Stimulated activated CD4-positive, alpha-beta T cell treated with anti-CD3 and anti-CD28 coated beads, TNF-alpha, amount 100 ng/mL, for 4 hours (primary cell): ENCODE data around the gene POLR3GL.

Source experiments
- DNase-seq, 3 experiments: peaks; one replicate each; pipeline ENCODE4 v3.0.0-alpha.2; 2020; ENCODE audit warnings: low read depth in 3 of 3

Gene POLR3GL

DNA sequence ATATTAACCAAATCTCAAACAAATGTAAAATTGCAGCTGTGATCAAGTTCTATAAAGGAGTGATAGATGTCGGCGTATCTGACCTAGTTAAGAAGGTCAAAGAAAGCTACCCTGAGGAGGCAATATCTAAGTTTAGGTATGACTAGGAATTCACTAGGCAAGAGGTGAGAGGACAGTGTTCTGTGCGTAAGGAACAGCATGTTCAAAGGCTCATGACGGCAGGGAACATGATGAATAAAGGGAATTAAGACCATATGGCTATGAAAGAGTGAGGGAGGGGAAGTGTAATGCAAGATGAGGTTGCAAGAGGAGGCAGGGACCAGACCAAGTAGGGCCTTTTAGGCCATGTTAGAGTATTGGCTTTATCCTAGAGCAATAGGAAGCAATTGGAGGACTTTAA lies 15.3 kb upstream of the POLR3GL start:
- no peak for DNase-seq

DNA sequence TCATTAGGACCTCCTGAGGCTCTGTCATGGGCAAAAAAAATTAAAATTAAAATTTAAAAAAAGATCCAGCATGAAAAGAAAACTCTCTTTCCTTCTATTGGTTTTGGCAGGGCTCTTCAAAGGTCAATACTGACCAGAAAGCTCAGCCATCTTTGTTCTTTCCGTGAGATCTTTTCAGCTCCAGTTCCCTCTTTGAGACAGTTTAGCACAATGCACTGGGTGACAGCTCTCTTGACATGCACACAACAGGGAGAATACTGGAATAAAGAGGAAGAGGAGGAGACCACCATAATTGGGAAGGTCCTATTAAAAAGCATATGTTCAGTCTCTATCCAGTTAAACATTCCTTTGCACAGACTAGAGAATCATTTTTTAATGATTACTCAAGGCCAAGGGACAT lies 13.0 kb upstream of the POLR3GL start:
- DNase-seq, result no peak

- DNase-seq, result no peak
Measured at GRCh38 chr1:145952903-145953302, 11.6 kb upstream of the POLR3GL start.

- no peak for DNase-seq
Measured at GRCh38 chr1:145953861-145954260, 10.6 kb upstream of the POLR3GL start.

DNA sequence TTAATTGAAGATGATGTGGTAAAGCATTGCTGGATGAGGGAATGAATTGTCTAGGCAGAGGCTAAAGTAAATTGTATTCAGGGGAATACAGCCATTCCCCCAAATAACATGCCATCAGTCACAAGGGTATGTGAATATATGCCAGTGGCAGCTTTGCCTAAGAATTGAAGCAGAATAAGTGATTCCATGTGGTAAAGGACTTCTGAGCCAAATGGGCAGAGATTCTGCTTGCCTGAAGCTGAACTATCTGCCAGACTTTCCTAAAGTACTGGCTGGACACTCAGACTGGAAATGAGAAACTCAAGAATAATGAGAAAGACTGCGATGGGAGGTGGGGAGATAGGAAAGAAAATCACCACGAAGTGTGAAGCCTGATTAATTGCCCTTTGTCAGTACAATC lies 9.1 kb upstream of the POLR3GL start:
- no peak for DNase-seq

DNA sequence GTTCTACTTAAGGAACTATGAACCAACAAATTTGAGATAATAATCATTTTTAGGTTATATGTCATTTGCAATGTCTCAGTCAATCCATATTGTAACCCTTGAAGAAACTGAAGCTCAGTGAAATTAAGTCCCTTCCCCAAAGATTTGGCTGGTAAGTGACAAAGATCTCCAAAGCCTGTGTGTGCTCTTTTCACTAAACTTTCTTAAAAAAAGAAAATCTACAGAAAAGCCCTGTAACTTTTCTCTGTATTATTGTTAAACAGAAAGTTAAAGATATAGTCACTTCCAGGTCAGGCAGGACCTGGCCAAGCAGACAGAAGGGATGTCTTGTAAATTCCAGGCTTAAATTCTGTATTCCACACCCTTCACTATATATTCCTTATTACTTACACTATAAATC lies 8.1 kb upstream of the POLR3GL start:
- no peak for DNase-seq

- DNase-seq, result no peak
Measured at GRCh38 chr1:145956781-145957442, 7.6 kb upstream of the POLR3GL start.

DNA sequence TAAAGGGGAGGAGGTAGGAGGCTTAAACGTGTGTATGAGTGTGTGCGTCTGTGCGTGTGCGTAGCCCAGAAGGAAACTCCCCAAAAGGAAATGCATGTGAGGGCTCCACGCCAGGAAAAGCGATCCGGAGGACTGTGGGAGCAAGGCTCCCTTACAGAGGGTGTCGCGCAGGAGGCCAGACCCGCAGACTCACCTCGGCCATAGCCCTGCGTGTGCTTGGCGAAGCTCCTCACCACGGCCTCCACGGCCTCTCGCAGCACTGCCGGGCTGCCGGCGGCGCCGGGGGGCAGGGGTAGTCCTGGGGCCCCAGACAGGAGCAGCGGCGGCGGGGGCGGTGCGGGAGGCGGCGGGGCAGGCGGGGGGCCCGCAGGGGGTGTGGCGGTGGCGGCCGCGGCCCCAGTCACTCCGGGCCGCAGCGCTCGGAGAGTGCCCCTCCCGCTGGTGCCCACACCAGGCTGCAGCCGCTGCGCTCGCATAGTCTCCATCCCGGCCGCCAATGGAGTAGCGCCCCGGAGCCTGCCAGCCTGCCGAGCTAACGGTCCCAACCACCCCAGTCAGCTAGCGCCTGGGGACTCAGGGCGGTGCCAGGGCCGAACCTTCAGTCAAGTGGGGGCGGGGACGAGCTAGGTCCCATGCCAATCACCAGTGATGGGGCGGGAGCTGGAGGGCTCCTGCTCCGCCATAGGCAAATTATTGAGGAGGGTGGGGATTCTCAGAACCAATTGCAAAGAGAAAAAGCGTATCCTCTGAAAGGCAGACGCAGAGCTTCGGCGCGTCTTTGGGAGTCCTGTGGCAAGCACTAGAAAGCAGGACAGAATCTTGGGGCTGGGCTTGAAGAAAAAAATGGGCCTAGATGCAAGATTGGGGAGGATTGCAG lies 6.8 kb upstream of the POLR3GL start, which contains the start of gene LIX1L:
LIX1L (minus strand) TSS at position 575 of the 877 bp plus-strand sequence; CDS start at position 485, 90 bp downstream.
- peak; percentile 85 to 89 (median 87) for DNase-seq

- no peak for DNase-seq
Measured at GRCh38 chr1:145958734-145959133, 5.8 kb upstream of the POLR3GL start.

- DNase-seq, result no peak
Measured at GRCh38 chr1:145959333-145959732, 5.2 kb upstream of the POLR3GL start.

- no peak for DNase-seq
Measured at GRCh38 chr1:145959957-145960467, 4.5 kb upstream of the POLR3GL start.

GRCh38 chr1:145960468-145961108 lies 3.9 kb upstream of the POLR3GL start:
- no peak for DNase-seq

- no peak for DNase-seq
Measured at GRCh38 chr1:145961109-145961424, 3.4 kb upstream of the POLR3GL start.

DNA sequence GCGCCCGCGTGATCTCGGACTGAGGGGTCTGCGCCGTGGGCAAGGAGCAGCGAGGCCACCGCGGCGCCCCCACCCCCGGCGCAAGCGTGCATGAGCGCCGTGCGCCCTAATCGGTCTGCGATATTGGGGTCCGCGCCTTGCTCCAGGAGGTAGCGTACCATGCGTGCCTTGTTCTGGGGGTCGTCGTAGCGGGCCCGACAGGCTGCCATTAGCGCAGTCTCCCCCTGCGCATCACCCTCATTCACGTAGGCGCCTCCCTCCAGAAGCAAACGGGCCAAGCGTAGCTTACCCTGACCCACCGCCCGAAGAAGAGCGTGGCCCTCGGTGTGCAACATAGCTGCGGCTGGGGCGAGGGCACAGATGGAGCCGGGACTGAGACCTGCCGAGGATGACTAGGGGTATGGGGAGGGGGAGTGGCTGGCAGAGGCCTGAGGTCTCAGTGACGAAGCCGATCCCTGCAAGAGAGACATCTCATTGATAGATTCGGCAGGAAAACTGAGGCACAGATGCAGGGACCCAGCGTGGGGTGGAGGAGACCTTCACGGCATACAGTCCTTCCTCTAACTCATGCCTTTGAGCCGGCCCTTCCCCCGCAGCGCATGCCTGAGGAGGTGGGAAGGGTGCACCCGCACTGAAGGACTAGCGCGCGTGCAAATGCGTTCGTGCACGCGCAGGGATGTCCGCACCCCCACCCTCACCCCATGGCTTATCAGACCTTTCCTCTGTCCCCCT lies 2.9 kb upstream of the POLR3GL start:
- peak in 2 of 3 experiments; percentile 33 to 50 for DNase-seq

- DNase-seq, result no peak
Measured at GRCh38 chr1:145962157-145963102, 2.1 kb upstream of the POLR3GL start.

DNA sequence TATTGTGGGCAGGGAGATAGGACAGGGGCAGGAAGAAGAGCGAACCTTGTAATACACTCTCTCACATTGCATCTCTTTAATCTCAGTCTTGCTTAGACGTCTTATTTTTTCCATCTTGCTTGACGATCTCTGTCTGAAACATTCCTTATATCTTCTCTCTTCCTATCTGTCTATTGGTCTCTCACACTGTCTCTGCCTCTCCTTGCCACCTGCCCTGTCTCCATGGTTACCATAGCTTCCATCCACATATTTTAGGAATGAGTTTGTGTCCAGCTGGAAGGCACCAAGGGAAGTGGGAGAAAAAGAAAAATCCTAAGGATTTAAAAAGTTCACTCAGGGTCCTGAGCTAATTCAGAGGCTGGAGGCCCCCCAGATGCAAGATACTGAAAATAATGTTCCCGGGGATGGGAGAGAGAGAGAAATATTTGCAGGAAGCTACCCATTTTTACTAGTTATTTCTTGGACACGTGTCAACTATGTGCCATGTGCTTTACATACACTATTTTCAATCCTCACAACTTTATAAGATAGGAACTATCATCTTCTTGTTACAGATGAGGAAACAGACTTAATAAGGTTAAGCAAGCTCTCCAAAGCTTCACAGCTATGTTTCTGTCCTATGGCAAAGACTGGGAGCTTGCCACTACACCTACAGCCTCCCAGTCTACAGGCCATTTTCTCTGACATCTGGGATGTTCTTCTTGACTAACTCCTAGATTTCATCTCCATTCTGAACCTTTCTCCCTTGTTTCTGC lies 1.0 kb upstream of the POLR3GL start:
- DNase-seq, result no peak

- DNase-seq, result no peak
Measured at GRCh38 chr1:145965119-145965744, 742 bp downstream of the POLR3GL start.

DNA sequence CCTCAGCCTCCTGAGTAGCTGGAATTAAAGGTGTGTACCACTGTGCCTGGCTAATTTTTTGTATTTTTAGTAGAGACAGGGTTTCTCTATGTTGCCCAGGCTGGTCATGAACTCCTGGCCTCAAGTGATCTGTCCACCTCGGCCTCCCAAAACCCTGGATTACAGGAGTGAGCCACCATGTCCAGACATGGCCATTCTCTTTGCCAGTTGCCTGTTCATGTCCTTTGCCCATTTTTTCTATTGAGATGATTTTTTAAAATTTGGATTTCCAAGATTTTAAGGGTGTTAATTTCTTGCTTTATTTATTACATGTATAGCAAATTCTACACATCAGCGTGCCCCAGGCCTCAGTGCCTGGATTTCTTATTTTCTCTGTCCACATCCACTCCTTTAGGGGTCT lies 2.8 kb downstream of the POLR3GL start:
- DNase-seq, result no peak

DNA sequence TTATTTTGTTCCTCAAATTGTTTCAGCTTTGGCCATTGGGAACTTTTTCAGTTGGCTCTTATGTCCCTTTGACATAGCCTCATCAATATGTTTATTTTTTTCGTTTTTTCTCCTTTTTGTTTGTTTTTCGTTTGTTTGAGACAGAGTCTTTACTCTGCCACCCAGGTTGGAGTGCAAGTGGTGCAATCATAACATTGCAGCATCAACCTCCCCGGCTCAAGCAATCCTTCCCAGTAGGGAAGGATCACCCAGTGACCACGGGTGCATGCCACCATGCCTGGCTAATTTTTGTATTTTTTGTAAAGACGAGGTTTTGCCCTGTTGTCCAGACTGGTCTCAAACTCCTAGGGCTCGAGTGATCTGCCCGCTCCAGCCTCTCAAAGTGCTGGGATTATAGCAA lies 8.1 kb downstream of the POLR3GL start:
- no peak for DNase-seq
